ENCODE results near the gene FAM200A. TPM values are rescaled to one million over a fixed set of nuclear protein-coding genes. Genes with fewer than 3 reads are reported as not detected.

Gene FAM200A
- total and polyA plus RNA-seq, 2 experiments from 2014 or later, result 7.7 to 7.9 TPM

- no peak for DNase-seq (ENCODE audit: low spot score)
- Histone ChIP-seq H3K4me3 (no peak overlapping the region), H3F3A (replicated peaks; ENCODE audit: low read depth) (peaks cover 22% of the 10 kb centered on the region; the same call in 1 of the 2 replicates), H3K9me2 (ENCODE audit: insufficient read depth) (no peaks in the 10 kb centered on the region), H3K36me3 (ENCODE audit: insufficient read depth) (peaks cover 35% of the 10 kb centered on the region), H3K79me2 (replicated peaks; ENCODE audit: insufficient read depth) (peaks cover 43% of the 10 kb centered on the region), H4K20me1 (replicated peaks; ENCODE audit: insufficient read depth) (peaks cover 23% of the 10 kb centered on the region), H3K4me2 (no peak overlapping the region), H2AFZ (no peak overlapping the region), H3K4me1 (ENCODE audit: insufficient read depth) (no peaks in the 10 kb centered on the region), H3K27me3 (ENCODE audit: insufficient read depth) (no peaks in the 10 kb centered on the region), H3K27ac (ENCODE audit: low read depth) (no peak overlapping the region)
- no peak overlapping the region for H3K27ac Mint-ChIP-seq
- no peak overlapping the region for H3K4me3 Mint-ChIP-seq
- peaks cover 52% of the 10 kb centered on the region for H3K36me3 Mint-ChIP-seq (ENCODE audit: low read depth)
- peaks cover 11% of the 10 kb centered on the region for H3K27me3 Mint-ChIP-seq (ENCODE audit: insufficient read depth, low read depth, poor library complexity)
- H3K9me3 Mint-ChIP-seq, result no peaks in the 10 kb centered on the region
- H3K4me1 Mint-ChIP-seq, result no peaks in the 10 kb centered on the region
- no peak for ATAC-seq
- TF ChIP-seq ZNF114 (CRISPR knock-in tag; IDR thresholded peaks at IDR 0.05) (no peak), POLR2AphosphoS5 (IDR thresholded peaks at IDR 0.05; ENCODE audit: low read depth) (no peak), EZH2phosphoT487 (IDR thresholded peaks at IDR 0.05; ENCODE audit: unreplicated experiment) (no peak), ETS1 (IDR thresholded peaks at IDR 0.05) (no peak), REST (IDR thresholded peaks at IDR 0.05; ENCODE audit: unreplicated experiment) (no peak), NANOG (IDR thresholded peaks at IDR 0.05; ENCODE audit: borderline replicate concordance) (no peak), EZH2 (IDR thresholded peaks at IDR 0.05; ENCODE audit: low read depth, unreplicated experiment) (no peak), CREB1 (CRISPR knock-in tag; IDR thresholded peaks at IDR 0.05; ENCODE audit: low read depth) (no peak)
These were observed 10.9 kb upstream of the FAM200A start for GRCh38 chr7:99562832-99563231.

GRCh38 chr7:99562114-99562784 is 10.3 kb upstream of the FAM200A start:
- no peak overlapping the region for H2AFZ ChIP-seq
- no peaks in the 10 kb centered on the region for H3K27me3 ChIP-seq (ENCODE audit: insufficient read depth)
- TF ChIP-seq JUNB (IDR thresholded peaks at IDR 0.05; ENCODE audit: unreplicated experiment) (no peak), ZNF114 (CRISPR knock-in tag; IDR thresholded peaks at IDR 0.05) (no peak), REST (IDR thresholded peaks at IDR 0.05; ENCODE audit: unreplicated experiment) (no peak), CTCF (conservative IDR thresholded peaks at IDR 0.05; ENCODE audit: low read depth in 2 of 2) (no peak), POLR2AphosphoS5 (IDR thresholded peaks at IDR 0.05; ENCODE audit: low read depth) (no peak), ZNF331 (CRISPR knock-in tag; IDR thresholded peaks at IDR 0.05; ENCODE audit: low read depth) (no peak)
- no peak for DNase-seq (ENCODE audit: low spot score)
- Mint-ChIP-seq H3K4me1 (peaks cover 2% of the 10 kb centered on the region), H3K36me3 (ENCODE audit: low read depth) (peaks cover 54% of the 10 kb centered on the region), H3K27ac (no peak overlapping the region), H3K4me3 (no peak overlapping the region), H3K27me3 (ENCODE audit: insufficient read depth, low read depth, poor library complexity) (peaks cover 11% of the 10 kb centered on the region), H3K9me3 (no peaks in the 10 kb centered on the region)
- no peak for ATAC-seq
- H3K27ac ChIP-seq (ENCODE audit: low read depth), result no peak overlapping the region
- peaks cover 46% of the 10 kb centered on the region for H3K79me2 ChIP-seq (replicated peaks; ENCODE audit: insufficient read depth)
- no peaks in the 10 kb centered on the region for H3K9me2 ChIP-seq (ENCODE audit: insufficient read depth)
- peaks cover 35% of the 10 kb centered on the region for H3K36me3 ChIP-seq (ENCODE audit: insufficient read depth)
- no peak overlapping the region for H3K4me3 ChIP-seq
- peaks cover 24% of the 10 kb centered on the region for H3F3A ChIP-seq (replicated peaks; ENCODE audit: low read depth)
- H3K4me1 ChIP-seq (ENCODE audit: insufficient read depth), result peaks cover 4% of the 10 kb centered on the region
- H3K4me2 ChIP-seq, result no peak overlapping the region
- peaks cover 23% of the 10 kb centered on the region for H4K20me1 ChIP-seq (replicated peaks; ENCODE audit: insufficient read depth)

Measured in GM23338 (cell line).